ENCODE data around the gene OMP.

- TF ChIP-seq POLR2AphosphoS5 (IDR thresholded peaks at IDR 0.05; ENCODE audit: borderline replicate concordance, low read depth, low read length) (no peak), EZH2 (IDR thresholded peaks at IDR 0.05) (no peak)
Observed at GRCh38 chr11:77065878-77066228, 36.8 kb upstream of the OMP start.

Measured in SK-N-MC (cell line).